Ishikawa (cell line): ENCODE data around the gene DNAJC18.

Source experiments
- CEBPB ChIP-seq: IDR thresholded peaks from 2 replicates; pipeline ENCODE4 v1.6.1; 2012
- CREB1 ChIP-seq: IDR thresholded peaks from 2 replicates; pipeline ENCODE4 v1.6.1; 2012; ENCODE audit warnings: low read depth
- EGR1 ChIP-seq: IDR thresholded peaks from 2 replicates; pipeline ENCODE4 v1.6.1; 2012
- RAD21 ChIP-seq: IDR thresholded peaks from 2 replicates; pipeline ENCODE4 v1.6.1; 2012; ENCODE audit warnings: low read depth
- YY1 ChIP-seq: IDR thresholded peaks from 2 replicates; pipeline ENCODE4 v1.6.1; 2012; ENCODE audit warnings: low read depth
- TF ChIP-seq, protein P1 (sequence below): IDR thresholded peaks from 2 replicates; pipeline ENCODE4 v1.6.1; 2012
- TF ChIP-seq, protein P2 (sequence below): IDR thresholded peaks from 2 replicates; pipeline ENCODE4 v1.6.1; 2012; ENCODE audit warnings: low read depth, mild to moderate bottlenecking

DNA sequence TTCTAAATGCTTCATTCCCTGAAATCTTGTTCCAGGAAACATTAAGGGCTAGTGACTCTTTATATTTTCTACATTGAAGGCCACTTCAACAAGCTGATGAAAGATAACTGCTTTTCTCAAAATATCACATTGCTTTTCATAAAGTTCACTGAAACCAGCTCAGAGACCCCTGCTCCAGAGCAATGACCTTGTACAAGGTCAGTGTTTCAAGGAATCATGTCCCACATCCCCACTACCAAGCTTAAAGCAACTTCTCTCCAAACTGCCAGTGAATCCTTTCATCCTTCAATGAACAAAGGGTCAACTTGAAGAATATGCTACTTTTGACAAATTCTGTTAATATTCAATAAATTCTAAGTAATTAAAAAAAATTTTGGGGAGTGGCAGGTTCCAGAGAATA is 23.5 kb downstream of the DNAJC18 start:
- TF ChIP-seq, protein P1, sequence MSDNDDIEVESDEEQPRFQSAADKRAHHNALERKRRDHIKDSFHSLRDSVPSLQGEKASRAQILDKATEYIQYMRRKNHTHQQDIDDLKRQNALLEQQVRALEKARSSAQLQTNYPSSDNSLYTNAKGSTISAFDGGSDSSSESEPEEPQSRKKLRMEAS: no peak
- TF ChIP-seq RAD21: no peak
- no peak for TF ChIP-seq CEBPB
- no peak for TF ChIP-seq CREB1
- TF ChIP-seq, protein P2, sequence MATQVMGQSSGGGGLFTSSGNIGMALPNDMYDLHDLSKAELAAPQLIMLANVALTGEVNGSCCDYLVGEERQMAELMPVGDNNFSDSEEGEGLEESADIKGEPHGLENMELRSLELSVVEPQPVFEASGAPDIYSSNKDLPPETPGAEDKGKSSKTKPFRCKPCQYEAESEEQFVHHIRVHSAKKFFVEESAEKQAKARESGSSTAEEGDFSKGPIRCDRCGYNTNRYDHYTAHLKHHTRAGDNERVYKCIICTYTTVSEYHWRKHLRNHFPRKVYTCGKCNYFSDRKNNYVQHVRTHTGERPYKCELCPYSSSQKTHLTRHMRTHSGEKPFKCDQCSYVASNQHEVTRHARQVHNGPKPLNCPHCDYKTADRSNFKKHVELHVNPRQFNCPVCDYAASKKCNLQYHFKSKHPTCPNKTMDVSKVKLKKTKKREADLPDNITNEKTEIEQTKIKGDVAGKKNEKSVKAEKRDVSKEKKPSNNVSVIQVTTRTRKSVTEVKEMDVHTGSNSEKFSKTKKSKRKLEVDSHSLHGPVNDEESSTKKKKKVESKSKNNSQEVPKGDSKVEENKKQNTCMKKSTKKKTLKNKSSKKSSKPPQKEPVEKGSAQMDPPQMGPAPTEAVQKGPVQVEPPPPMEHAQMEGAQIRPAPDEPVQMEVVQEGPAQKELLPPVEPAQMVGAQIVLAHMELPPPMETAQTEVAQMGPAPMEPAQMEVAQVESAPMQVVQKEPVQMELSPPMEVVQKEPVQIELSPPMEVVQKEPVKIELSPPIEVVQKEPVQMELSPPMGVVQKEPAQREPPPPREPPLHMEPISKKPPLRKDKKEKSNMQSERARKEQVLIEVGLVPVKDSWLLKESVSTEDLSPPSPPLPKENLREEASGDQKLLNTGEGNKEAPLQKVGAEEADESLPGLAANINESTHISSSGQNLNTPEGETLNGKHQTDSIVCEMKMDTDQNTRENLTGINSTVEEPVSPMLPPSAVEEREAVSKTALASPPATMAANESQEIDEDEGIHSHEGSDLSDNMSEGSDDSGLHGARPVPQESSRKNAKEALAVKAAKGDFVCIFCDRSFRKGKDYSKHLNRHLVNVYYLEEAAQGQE: no peak
- no peak for TF ChIP-seq YY1
- TF ChIP-seq EGR1: no peak
